Measurements from ENCODE around the gene RB1. TPM values are rescaled to one million over a fixed set of nuclear protein-coding genes. Genes with fewer than 3 reads are reported as not detected.

Gene RB1
- total RNA-seq, 1 donor from 2014 or later: 48.0 TPM

GRCh38 chr13:48501705-48502104, 198.2 kb downstream of the RB1 start:
- Mint-ChIP-seq H3K4me1 (peaks cover 28% of the 10 kb centered on the region), H3K27me3 (ENCODE audit: low read depth) (no peaks in the 10 kb centered on the region), H3K9me3 (no peaks in the 10 kb centered on the region), H3K4me3 (no peak overlapping the region), H3K36me3 (ENCODE audit: low read depth) (peaks cover 26% of the 10 kb centered on the region), H3K27ac (ENCODE audit: unreplicated experiment) (no peak overlapping the region)
- DNase-seq (ENCODE audit: low read depth, low spot score): no peak
- no peak for TF ChIP-seq CTCF (conservative IDR thresholded peaks at IDR 0.05)

- peaks cover 31% of the 10 kb centered on the region for H3K36me3 Mint-ChIP-seq (ENCODE audit: low read depth)
- peaks cover 29% of the 10 kb centered on the region for H3K4me1 Mint-ChIP-seq
- no peak for TF ChIP-seq CTCF (conservative IDR thresholded peaks at IDR 0.05)
- no peak overlapping the region for H3K4me3 Mint-ChIP-seq
- H3K9me3 Mint-ChIP-seq: no peaks in the 10 kb centered on the region
- no peak overlapping the region for H3K27ac Mint-ChIP-seq (ENCODE audit: unreplicated experiment)
- H3K27me3 Mint-ChIP-seq (ENCODE audit: low read depth): no peaks in the 10 kb centered on the region
- DNase-seq (ENCODE audit: low read depth, low spot score): no peak
Observed at GRCh38 chr13:48502601-48503319, 199.2 kb downstream of the RB1 start.

- no peaks in the 10 kb centered on the region for H3K9me3 Mint-ChIP-seq
- no peak overlapping the region for H3K4me3 Mint-ChIP-seq
- peaks cover 24% of the 10 kb centered on the region for H3K36me3 Mint-ChIP-seq (ENCODE audit: low read depth)
- no peak for DNase-seq (ENCODE audit: low read depth, low spot score)
- H3K27me3 Mint-ChIP-seq (ENCODE audit: low read depth): no peaks in the 10 kb centered on the region
- no peak for TF ChIP-seq CTCF (conservative IDR thresholded peaks at IDR 0.05)
- H3K4me1 Mint-ChIP-seq: peaks cover 19% of the 10 kb centered on the region
- H3K27ac Mint-ChIP-seq (ENCODE audit: unreplicated experiment): no peak overlapping the region
Observed at GRCh38 chr13:48504606-48505005, 201.1 kb downstream of the RB1 start.

GRCh38 chr13:48505012-48505411, 201.5 kb downstream of the RB1 start:
- Mint-ChIP-seq H3K27ac (ENCODE audit: unreplicated experiment) (peak overlapping the region; percentile 97), H3K4me1 (peaks cover 19% of the 10 kb centered on the region), H3K4me3 (no peak overlapping the region), H3K27me3 (ENCODE audit: low read depth) (no peaks in the 10 kb centered on the region), H3K36me3 (ENCODE audit: low read depth) (peaks cover 24% of the 10 kb centered on the region), H3K9me3 (no peaks in the 10 kb centered on the region)
- no peak for DNase-seq (ENCODE audit: low read depth, low spot score)
- TF ChIP-seq CTCF (conservative IDR thresholded peaks at IDR 0.05): no peak

GRCh38 chr13:48505597-48506091, 202.1 kb downstream of the RB1 start:
- DNase-seq (ENCODE audit: low read depth, low spot score): no peak
- Mint-ChIP-seq H3K4me1 (peaks cover 19% of the 10 kb centered on the region), H3K27ac (ENCODE audit: unreplicated experiment) (peak overlapping the region; percentile 97), H3K36me3 (ENCODE audit: low read depth) (peaks cover 24% of the 10 kb centered on the region), H3K27me3 (ENCODE audit: low read depth) (no peaks in the 10 kb centered on the region), H3K9me3 (no peaks in the 10 kb centered on the region), H3K4me3 (no peak overlapping the region)
- no peak for TF ChIP-seq CTCF (conservative IDR thresholded peaks at IDR 0.05)
